Right lung (tissue), 5 donors: Measurements from ENCODE around the gene RANBP10. TPM values are rescaled to one million over a fixed set of nuclear protein-coding genes. Genes with fewer than 3 reads are reported as not detected.
A peak's percentile ranks its signal among the peaks of the same experiment; 100 is the strongest.
"Not testable (repeated sequence)": the region's sequence is repeated elsewhere in the genome, so short reads cannot be mapped to it uniquely, and the experiment has no call there.

Source experiments
- DNase-seq, 2 donors: peaks; one replicate each; pipeline ENCODE4 v3.0.0-alpha.2; 2013
- polyA plus RNA-seq, 5 donors: library from polyadenylated mRNA; unstranded; fragments of 120-200 nt; gene quantifications; one replicate each; pipeline versions ENCODE4 v1.2.1 to v1.2.3, GENCODE V29; 2013; ENCODE audit warnings: inconsistent platforms in 1 of 5, low replicate concordance in 1 of 5; ENCODE audit not compliant: insufficient read length in 5 of 5, insufficient read depth in 1 of 5

Gene RANBP10
- polyA plus RNA-seq, 5 donors: 27.8 to 48.2 (median 36.8) TPM

DNA sequence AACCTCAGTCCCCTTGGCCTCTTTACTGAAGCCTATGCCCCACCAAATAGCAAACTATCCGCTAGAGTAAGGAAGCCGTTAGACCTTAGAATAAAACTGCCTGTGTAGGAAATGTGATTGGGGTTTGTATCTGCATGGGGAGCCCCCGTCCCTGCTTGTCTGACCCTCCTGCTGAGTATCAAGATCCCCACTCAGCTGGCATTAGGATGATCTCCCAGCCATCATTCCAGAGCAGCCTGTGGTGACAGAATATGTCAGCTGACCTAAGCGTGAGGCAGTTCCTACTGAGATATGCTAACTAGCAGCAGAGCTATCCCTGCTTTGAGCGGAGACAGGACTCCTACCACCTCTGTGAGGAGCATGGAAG, 86.6 kb downstream of the RANBP10 start:
- peak in 1 of 2 donors; percentile 21 for DNase-seq

- DNase-seq: peak; percentile 96 to 97
Observed at GRCh38 chr16:67719048-67719777, 87.1 kb downstream of the RANBP10 start, which contains the start of gene GFOD2. TSS of gene GFOD2 (minus strand) at chr16:67719316. CDS start at chr16:67685715, 33,601 bp downstream.

- DNase-seq: no peak
Observed at GRCh38 chr16:67718668-67719047, 87.7 kb downstream of the RANBP10 start.

- DNase-seq: no peak
Observed at GRCh38 chr16:67716097-67716496, 90.3 kb downstream of the RANBP10 start.

DNA sequence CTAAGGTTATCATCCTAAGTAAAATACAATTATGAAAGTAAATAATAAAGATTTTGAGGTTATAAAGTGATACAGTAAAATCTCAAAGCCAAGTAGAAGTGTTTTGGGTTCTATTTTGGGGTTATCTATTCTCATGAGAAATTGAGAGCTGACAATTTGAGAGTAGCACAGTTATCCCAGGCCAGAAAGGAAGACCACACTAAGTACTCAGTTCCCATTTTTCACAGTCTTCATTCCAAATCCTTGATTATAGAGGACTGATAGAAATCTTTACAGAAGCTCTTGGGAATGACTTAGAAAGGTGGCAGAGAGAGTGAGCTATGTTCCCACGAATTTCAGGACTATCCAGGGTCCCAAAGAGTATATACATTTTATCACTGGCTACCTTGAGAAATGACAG, 91.8 kb downstream of the RANBP10 start:
- DNase-seq: no peak

DNA sequence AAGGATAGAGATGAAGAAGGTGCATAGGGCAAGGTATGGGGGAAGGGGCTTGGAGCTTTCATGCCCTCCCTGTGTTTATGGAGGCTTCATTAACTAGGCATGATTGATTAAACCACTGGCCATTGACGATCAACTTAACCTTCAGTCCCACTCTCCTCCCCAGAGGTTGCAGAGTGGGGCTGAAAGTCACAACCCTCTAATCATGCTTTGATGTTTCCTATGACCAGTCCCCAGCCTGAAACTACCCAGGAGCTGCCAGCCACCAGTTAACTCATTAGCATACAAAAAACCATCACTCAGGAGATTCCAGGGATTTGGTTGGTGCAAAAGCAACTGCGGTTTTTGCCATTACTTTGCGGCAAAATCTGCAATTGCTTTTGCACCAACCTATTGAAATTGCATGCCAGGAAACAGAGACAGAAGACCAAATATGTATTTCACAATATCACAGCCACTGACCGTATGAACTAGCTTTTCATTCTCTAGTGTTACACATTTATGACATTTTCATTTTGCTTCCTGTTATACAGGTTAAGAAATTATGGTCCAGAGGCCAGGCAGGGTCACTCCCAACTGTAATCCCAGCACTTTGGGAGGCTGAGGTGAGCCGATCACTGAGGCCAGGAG, 92.6 kb downstream of the RANBP10 start:
- DNase-seq: no peak

DNA sequence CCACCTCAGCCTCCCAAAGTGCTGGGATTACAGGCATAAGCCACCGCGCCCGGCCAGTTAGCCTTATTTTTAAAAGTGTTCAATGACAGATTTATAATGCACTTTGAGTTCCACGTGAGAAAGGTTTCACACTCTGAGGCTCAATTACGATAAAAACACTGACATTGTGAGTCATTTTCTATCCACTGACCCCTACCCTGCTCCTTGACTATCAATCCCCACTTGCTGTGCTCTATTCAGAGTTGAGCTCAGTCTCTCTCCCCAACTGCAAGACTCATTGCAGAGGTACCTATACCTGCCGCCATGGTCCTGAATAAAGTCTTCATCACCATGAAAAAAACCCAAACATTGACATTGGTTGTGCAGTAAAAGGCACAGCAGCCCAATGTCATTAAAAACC, 95.8 kb downstream of the RANBP10 start:
- no peak for DNase-seq

DNA sequence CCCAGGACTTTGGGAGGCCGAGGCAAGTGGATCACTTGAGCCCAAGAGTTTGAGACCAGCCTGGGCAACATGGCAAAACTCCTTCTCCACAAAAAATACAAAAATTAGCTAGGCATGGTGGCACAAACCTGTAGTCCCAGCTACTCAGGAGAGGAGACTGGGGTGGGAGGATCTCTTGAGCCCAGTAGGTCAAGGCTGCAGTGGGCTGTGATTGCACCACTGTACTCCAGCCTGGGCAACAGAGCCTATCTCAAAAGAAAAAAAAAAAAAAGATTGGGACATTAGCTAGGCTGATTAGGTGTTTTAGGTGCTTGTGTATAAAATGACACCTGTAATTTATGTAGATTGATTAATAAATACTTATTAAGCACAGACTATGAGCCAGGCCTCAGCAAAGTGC, 97.3 kb downstream of the RANBP10 start:
- no peak for DNase-seq

DNA sequence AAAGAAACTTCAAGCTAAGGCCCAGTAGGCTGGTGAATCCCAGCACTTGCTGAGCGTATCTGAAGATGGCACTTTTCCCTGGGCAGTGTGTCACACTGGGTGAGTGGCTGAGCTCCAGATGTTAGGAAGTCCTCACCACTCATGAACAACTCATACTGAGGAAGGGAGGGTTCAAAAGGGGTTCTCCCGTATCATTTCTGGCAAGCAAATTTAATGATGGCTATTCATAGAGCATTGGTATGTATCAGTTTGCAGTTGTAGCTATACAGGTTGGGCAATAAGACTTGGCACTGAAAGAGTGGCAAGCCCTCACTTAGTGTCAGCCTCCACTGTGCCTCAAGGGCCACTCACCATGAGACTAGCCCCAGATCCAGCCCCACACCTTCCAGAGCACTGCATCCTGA, 98.0 kb downstream of the RANBP10 start:
- no peak for DNase-seq

DNA sequence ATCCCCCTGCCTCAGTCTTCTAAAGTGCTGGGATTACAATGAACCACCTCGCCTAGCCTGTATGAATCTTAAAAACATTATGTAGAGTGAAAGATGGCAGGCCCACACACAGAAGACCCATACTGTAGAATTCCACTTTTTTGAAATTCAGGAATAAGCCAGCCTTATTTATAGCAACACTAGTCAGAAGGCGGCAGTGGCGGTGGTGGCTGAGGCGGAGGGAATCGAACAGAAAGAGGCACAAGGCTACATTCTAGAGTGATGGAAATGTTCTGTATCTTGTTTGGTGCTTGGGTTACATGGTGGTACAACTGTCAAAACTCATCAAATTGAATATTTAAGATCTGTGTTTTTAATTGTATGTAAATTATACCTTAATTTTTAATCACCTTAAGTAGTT, 98.6 kb downstream of the RANBP10 start:
- DNase-seq: no peak

DNA sequence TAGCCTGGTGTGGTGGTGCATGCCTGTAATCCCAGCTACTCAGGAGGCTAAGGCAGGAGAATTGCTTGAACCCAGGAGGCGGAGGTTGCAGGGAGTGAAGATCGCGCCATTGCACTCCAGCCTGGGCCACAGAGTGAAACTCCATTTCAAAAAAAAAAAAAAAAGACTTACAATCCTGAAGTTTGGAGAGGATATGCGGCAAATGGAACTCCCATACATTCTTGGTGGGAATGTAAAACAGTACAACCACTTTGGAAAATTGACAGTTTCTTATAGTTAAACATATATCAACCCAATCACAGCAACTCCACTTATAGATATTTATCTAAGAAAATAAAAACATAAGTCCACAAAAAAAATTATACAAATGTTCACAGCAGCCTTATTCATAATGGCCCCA, 99.2 kb downstream of the RANBP10 start:
- no peak for DNase-seq

GRCh38 chr16:67704110-67704509, 102.2 kb downstream of the RANBP10 start:
- no peak for DNase-seq

DNA sequence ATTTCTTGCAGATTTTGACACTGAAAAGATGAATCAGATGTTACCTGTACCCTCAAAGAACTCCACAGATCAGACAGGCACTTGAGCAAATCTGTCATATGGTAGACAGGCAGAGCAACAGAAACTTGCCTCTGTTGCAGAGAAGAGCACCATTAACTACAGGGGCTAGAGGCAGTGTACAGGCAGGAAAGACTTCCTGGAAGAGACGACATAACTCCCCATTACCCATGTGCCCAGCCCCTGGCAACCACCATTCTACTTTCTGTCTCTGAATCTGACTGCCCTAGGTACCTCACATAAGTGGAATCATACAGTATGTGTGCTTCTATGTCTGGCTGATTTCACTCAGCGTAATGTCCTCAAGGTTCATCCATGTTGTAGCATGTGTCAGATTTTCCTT, 102.7 kb downstream of the RANBP10 start:
- DNase-seq: no peak

DNA sequence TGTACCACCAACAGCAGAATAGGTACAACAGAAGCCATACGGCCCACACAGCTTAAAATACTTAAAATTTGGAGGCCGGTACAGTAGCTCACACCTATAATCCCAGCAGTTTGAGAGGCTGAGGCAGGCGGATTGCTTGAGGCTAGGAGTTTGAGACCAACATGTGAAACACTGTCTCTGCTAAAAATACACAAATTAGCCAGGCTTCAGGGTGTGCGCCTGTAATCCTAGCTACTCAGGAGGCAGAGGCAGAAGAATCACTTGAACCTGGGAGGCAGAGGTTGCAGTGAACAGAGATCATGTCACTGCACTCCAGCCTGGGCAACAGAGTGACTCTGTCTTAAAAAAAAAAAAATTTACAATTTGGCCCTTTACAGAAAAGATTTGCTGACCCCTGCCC, 104.2 kb downstream of the RANBP10 start:
- DNase-seq: no peak

GRCh38 chr16:67701420-67701819, 104.9 kb downstream of the RANBP10 start:
- DNase-seq: no peak

DNA sequence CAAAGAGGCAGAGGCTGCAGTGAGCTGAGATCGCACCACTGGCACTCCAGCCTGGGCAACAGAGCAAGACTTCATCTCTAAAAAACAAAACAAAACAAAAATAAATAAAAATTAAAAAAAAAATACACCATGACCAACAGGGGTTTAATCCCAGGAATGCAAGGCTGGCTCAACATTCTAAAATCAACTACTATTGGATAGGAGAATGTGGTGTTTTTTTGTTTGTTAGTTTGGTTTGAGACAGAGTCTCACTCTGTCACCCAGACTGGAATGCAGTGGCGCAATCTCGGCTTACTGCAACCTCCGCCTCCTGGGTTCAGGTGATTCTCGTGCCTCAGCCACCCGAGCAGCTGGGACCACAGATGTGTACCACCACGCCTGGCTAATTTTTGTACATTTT, 107.1 kb downstream of the RANBP10 start:
- DNase-seq: no peak

DNA sequence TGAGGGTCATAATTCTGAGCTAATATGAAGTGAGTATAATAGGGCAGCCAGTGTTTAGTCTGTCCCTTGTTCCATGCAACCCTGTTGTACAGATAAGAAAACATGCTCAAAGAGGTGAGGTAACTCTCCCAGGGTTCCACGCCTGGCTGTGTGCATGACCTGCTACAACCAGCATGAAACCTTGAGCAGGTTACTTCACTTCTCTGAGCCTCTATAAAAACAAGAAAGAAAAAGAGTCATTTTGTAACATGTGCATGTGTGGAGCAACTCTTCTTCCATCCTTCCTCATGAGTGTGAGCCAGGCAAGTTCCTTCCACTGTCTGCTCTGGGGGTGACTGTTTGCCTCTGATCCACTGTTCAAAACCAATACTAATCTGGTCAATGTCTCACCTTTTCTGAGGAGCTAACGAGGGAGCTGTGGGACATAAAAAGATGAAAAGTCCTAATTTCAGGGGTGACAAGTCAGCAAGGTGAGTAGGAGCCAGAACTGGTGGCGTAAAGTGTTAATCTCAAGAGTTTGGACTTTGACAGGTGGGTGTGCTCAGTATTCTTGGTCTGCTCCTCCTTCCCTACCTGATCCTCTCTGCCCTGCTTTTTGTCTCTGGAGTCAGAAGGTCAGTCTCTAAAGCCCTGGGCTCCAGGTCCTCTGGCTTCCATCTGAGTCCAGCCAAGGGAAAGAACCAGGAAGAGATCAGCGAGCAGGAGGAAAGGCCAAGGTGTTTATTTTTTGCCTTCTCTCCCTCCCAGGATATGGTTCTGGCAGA, 108.8 kb downstream of the RANBP10 start:
- no peak for DNase-seq

GRCh38 chr16:67694611-67695010, 111.7 kb downstream of the RANBP10 start:
- DNase-seq: no peak

DNA sequence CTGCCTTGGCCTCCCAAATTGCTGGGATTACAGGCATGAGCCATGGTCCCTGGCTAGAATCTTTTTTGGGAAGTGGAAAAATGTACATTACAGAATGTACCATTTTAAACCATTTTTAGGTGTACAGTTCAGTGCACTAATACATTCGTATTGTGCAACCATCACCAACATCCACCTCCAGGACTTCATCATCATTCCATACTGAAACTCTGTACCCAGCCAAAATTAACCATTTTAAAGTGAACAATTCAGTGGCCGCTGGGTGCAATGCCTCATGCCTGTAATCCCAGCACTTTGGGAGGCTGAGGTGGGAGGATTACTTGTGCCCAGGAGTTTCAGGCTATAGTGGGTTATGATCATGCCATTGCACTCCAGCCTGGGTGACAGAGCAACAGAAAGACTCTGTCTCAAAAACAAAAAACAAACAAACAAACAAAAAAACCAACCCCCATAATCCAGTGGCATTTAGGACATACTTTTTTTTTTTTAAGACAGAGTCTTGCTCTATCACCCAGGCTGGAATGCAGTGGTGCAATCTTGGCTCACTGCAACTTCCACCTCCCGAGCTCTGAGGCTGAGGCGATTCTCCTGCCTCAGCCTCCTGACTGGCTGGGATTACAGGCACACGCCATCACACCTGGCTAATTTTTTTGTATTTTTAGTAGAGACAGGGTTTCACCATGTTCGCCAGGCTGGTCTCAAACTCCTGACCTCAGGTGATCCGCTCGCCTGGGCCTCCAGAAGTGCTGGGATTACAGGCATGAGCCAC, 112.7 kb downstream of the RANBP10 start:
- not testable (repeated sequence) for DNase-seq

DNA sequence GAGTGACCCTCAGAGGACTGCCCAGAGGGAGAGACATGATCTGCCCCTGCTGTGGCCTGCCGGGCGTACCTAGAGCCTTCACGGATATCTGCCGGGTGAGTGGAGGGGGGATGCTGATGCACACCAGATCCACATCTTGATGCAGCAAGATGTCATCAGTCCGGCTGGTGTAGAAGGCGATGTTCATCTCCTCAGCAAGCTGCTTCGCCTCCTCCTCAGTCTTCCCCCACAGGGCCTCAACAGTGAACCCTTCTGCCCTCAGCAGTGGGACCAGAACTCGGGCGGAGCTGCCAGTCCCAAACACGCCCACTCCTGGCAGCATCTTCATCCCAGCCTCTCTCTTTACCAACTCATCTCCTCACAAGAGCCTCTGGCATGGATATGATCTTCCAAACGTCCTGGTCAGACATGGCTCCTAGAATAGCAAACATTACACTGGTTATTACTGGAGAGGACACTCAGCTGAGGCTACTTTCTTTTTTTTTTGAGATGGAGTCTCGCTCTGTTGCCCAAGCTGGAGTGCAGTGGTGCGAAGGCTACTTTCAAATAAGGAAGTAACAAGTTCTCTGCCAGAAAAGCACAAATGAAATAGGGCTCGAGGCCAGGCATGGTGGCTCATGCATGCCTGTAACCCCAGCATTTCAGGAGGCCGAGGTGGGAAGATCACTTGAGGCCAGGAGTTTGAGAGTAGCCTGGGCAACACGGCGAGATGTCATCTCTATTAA, 120.8 kb downstream of the RANBP10 start:
- no peak for DNase-seq

DNA sequence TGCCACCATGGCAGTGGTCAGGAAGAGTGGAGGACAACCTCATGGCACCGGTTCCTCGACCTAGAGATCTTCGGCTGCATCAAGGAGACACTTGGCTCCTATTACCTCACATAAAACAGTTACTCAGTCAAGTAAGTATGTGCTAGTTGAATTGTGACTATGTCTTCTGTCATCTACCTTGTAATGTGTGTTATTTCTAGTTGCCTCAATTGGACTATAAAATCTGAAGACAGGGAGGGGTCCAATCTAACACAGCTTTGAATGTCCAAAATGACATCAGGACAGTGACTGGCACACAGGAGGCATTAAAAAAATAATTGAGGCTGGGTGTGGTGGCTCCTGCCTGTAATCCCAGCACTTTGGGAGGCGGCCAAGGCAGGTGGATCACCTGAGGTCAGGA, 122.6 kb downstream of the RANBP10 start:
- DNase-seq: no peak
